HepG2 (cell line): ENCODE data around the gene ODAD4. TPM values are rescaled to one million over a fixed set of nuclear protein-coding genes. Genes with fewer than 3 reads are reported as not detected.

ENCODE experiments used
- ATAC-seq: fragments of 200-7000 bp; cut with Tn5 transposase; 3 replicates; pipeline ENCODE4 v1.9.1; 2020; ENCODE audit warnings: mild to moderate bottlenecking, moderate library complexity
- BruUV-seq: library from RNA; stranded (reverse); fragments of 400-500 nt; replicated peaks from 2 replicates; lab custom pipeline; 2021; lab: Mats Ljungman, UMichigan
- CTCF ChIA-PET: fragments of 300-600 bp; formaldehyde crosslinking; extraction: SDS; loops from one replicate; lab custom pipeline; 2021; ENCODE audit warnings: low total read pairs, inconsistent platforms, low intra/inter-chr PET ratio; lab: Yijun Ruan, JAX
- POLR2A ChIA-PET: fragments of 350-600 bp; sonication (Branson Sonifier 250); formaldehyde crosslinking; loops from one replicate; lab custom pipeline; 2020; ENCODE audit warnings: antibody characterized with exemption, inconsistent platforms; lab: Yijun Ruan, JAX
- DNase-seq: peaks from one replicate; pipeline ENCODE4 v3.0.0-alpha.2; 2015; ENCODE audit warnings: low spot score
- FAIRE-seq: peaks from 3 replicates; lab custom pipeline; 2011; peaks lifted over from hg19 to GRCh38; lab: Jason Lieb, UNC
- H2AFZ ChIP-seq: one replicate; pipeline ENCODE4 v1.6.1; 2011; ENCODE audit warnings: low read length, inconsistent platforms
- H3K27ac ChIP-seq: fragments of 300-600 bp; 3 replicates; pipeline ENCODE4 v1.8.0; 2011; ENCODE audit warnings: mixed run types, mild to moderate bottlenecking, mixed read lengths, low read length, inconsistent platforms; ENCODE audit not compliant: insufficient read depth; ENCODE audit errors: extremely low read length
- H3K27me3 ChIP-seq, 2 experiments: fragments of 200-600 bp in 1 of 2; 2 replicates in 1 of 2; 3 replicates in 1 of 2; pipeline versions ENCODE4 v1.6.0 to v1.8.0; 2011; ENCODE audit warnings: low read length in 2 of 2, mild to moderate bottlenecking in 2 of 2, moderate library complexity in 2 of 2, inconsistent platforms in 1 of 2; ENCODE audit not compliant: insufficient read depth in 2 of 2, control insufficient read depth in 1 of 2
- H3K36me3 ChIP-seq, 2 experiments: fragments of 200-600 bp in 1 of 2; replicated peaks in 1 of 2; 2 replicates in 1 of 2; 3 replicates in 1 of 2; pipeline versions ENCODE4 v1.5.1 to v1.8.0; 2011; ENCODE audit warnings: low read length in 2 of 2, inconsistent platforms in 1 of 2; ENCODE audit not compliant: insufficient read depth in 2 of 2, control insufficient read depth in 1 of 2
- H3K4me1 ChIP-seq: 2 replicates; pipeline ENCODE4 v1.5.1; 2012; ENCODE audit warnings: low read length, inconsistent platforms; ENCODE audit not compliant: insufficient read depth
- H3K4me2 ChIP-seq: 2 replicates; pipeline ENCODE4 v1.6.0; 2011; ENCODE audit warnings: low read depth, low read length, inconsistent platforms
- H3K4me3 ChIP-seq, 3 experiments: fragments of 200-600 bp in 1 of 3; sonication (generic), shearing (Covaris generic) in 1 of 3; replicated peaks in 1 of 3; 2 replicates each; pipeline ENCODE4 v1.5.1; 2011 to 2016; ENCODE audit warnings: low read length in 3 of 3, inconsistent platforms in 2 of 3, low read depth in 2 of 3, mild to moderate bottlenecking in 2 of 3, control low read depth in 1 of 3, mixed read lengths in 1 of 3; ENCODE audit not compliant: insufficient read depth in 1 of 3
- H3K79me2 ChIP-seq: one replicate; pipeline ENCODE4 v1.6.1; 2011; ENCODE audit warnings: low read length, inconsistent platforms; ENCODE audit not compliant: insufficient read depth
- H3K9ac ChIP-seq: 2 replicates; pipeline ENCODE4 v1.6.0; 2011; ENCODE audit warnings: mild to moderate bottlenecking, low read depth, low read length, inconsistent platforms; ENCODE audit not compliant: insufficient read depth
- H3K9me3 ChIP-seq: 2 replicates; pipeline ENCODE4 v1.5.1; 2012; ENCODE audit warnings: mild to moderate bottlenecking, low read length
- H4K20me1 ChIP-seq: 2 replicates; pipeline ENCODE4 v1.6.0; 2011; ENCODE audit warnings: inconsistent platforms, mild to moderate bottlenecking, low read length, moderate library complexity; ENCODE audit not compliant: insufficient read depth
- ARNT2 ChIP-seq: sonication (generic); formaldehyde crosslinking; IDR thresholded peaks from 2 replicates; pipeline ENCODE4 v1.8.0; 2022; ENCODE audit warnings: mild to moderate bottlenecking, low read depth, missing genetic modification reagents, moderate library complexity
- CHD4 ChIP-seq: fragments of 200-600 bp; sonication (generic); IDR thresholded peaks from 2 replicates; pipeline ENCODE4 v1.7.0; 2017; ENCODE audit warnings: mild to moderate bottlenecking, low read length, borderline replicate concordance
- LBX2 ChIP-seq: sonication (generic); formaldehyde crosslinking; IDR thresholded peaks from 2 replicates; pipeline ENCODE4 v1.5.0; 2020; ENCODE audit warnings: missing genetic modification reagents, mild to moderate bottlenecking, borderline replicate concordance
- PHF21A ChIP-seq: sonication (generic); formaldehyde crosslinking; IDR thresholded peaks from 2 replicates; pipeline ENCODE4 v1.5.0; 2020; ENCODE audit warnings: mild to moderate bottlenecking, missing genetic modification reagents
- PITX1 ChIP-seq: sonication (generic); formaldehyde crosslinking; IDR thresholded peaks from 2 replicates; pipeline ENCODE4 v1.5.1; 2020; ENCODE audit warnings: mild to moderate bottlenecking, missing genetic modification reagents
- PRDM10 ChIP-seq: sonication (generic); formaldehyde crosslinking; IDR thresholded peaks from 2 replicates; pipeline ENCODE4 v1.4.0; 2020; ENCODE audit warnings: low read depth, missing genetic modification reagents
- THAP11 ChIP-seq: IDR thresholded peaks from 2 replicates; pipeline ENCODE4 v1.6.1; 2016; ENCODE audit warnings: missing biosample characterization, missing genetic modification reagents
- ZNF792 ChIP-seq: IDR thresholded peaks from 2 replicates; pipeline ENCODE4 v1.6.1; 2016
- WGBS: methylation state at CpG from one replicate; pipeline ENCODE4 v1.1.6; 2017; ENCODE audit warnings: low lambda C conversion rate; 5-methylcytosine and 5-hydroxymethylcytosine counted together
- in situ Hi-C: cut with HindIII; loops from 2 replicates; pipeline ENCODE4 v1.10.0; 2017; ENCODE audit warnings: low pct_unique_long_range_greater_than_20kb; ENCODE audit not compliant: extremely low pct_ligation_motif_present
- intact Hi-C: fragments of 100-400 bp; cut with micrococcal nuclease; formaldehyde crosslinking; loops from one replicate; pipeline ENCODE4 v1.10.0; 2022; ENCODE audit not compliant: unreplicated experiment
- polyA plus RNA-seq, 8 experiments: library from polyadenylated mRNA; depleted of rRNA in 3 of 8; stranded (reverse) in 7 of 8; unstranded in 1 of 8; fragments of >200 nt; fragmentation: Illumina TruSeq in 4 of 8; extraction: Trizol in 4 of 8; gene quantifications; 2 replicates each; pipeline versions ENCODE4 v1.2.1 to v1.2.3, GENCODE V29; 2011 to 2016; ENCODE audit warnings: low read depth in 4 of 8, missing spikeins in 1 of 8, mixed read lengths in 1 of 8; ENCODE audit not compliant: insufficient read depth in 1 of 8
- total RNA-seq, 5 experiments: library from RNA; depleted of rRNA; stranded (reverse); fragments of >200 nt; fragmentation: Illumina TruSeq; extraction: Trizol; gene quantifications; 2 replicates each; pipeline ENCODE4 v1.2.3, GENCODE V29; 2016; ENCODE audit warnings: low read depth in 1 of 5
- TF ChIP-seq, protein P1 (sequence below): sonication (generic); formaldehyde crosslinking; IDR thresholded peaks from 2 replicates; pipeline ENCODE4 v1.4.0; 2020; ENCODE audit warnings: missing genetic modification reagents

The ODAD4 gene
- total and polyA plus RNA-seq, 2 of the 13 experiments (the other 11 are each of a cell fraction or from before 2014, with no cell fraction given) = 0.48 to 0.53 TPM

DNA sequence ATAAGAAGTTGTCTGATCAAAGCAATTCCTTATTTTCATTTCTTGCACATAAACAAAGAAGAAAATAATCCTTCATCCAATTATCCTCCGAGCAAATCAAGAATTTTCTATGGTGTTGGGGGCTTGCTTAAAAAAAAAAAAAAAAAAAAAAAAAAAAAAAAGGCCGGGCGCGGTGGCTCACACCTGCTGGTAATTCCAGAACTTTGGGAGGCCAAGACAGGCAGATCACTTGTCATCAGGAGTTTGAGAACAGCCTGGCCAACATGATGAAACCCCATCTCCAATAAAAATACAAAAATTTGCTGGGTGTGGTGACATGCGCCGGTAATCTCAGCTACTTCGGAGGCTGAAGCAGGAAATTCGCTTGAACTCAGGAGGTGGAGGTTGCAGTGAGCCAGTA, 55.5 kb downstream of the ODAD4 start (continued):
- TF ChIP-seq PRDM10 (CRISPR knock-in tag) = no peak
- TF ChIP-seq THAP11 (CRISPR knock-in tag) = no peak
- TF ChIP-seq LBX2 (CRISPR knock-in tag) = no peak

DNA sequence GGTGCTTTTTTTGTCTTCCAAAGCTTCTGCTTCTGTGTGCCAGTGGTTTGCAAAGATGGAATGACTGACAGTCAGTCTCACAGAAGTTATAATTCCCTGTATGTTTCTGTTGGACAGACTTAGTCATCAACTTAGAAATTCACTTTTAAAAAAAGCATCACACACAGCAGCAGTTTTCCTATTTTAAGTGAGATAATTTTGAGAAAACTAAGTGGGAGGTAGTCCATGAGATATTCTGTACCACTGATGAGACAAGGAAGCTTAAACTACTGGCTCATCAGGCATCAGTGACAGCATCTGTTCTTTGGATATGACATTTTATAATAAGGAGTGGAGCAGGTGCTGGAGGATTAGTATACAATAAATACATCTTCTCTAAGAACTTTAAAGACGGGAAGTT, 56.2 kb downstream of the ODAD4 start:
- WGBS = 98% methylated on average over 1 of the region's 1 CpG
- Histone ChIP-seq H3K9ac (no peak overlapping the region), H3K9me3 (no peaks in the 10 kb centered on the region), H3K36me3 (peaks cover 52 to 87% of the 10 kb centered on the region in 2 experiments), H3K4me1 (peaks cover 34% of the 10 kb centered on the region), H3K79me2 (no peaks in the 10 kb centered on the region), H2AFZ (no peak overlapping the region), H4K20me1 (no peaks in the 10 kb centered on the region; the same call in 1 of the 2 replicates), H3K27me3 (no peaks in the 10 kb centered on the region)
- no TSS peak for BruUV-seq
- POLR2A ChIA-PET = no interaction called here
- in situ Hi-C loops = no loop called here
- DNase-seq (no peak), FAIRE-seq (no peak)
- no peak for TF ChIP-seq ZNF792 (CRISPR knock-in tag)
- TF ChIP-seq CHD4 = no peak
- no peak for TF ChIP-seq PITX1 (CRISPR knock-in tag)
- TF ChIP-seq, protein P1, sequence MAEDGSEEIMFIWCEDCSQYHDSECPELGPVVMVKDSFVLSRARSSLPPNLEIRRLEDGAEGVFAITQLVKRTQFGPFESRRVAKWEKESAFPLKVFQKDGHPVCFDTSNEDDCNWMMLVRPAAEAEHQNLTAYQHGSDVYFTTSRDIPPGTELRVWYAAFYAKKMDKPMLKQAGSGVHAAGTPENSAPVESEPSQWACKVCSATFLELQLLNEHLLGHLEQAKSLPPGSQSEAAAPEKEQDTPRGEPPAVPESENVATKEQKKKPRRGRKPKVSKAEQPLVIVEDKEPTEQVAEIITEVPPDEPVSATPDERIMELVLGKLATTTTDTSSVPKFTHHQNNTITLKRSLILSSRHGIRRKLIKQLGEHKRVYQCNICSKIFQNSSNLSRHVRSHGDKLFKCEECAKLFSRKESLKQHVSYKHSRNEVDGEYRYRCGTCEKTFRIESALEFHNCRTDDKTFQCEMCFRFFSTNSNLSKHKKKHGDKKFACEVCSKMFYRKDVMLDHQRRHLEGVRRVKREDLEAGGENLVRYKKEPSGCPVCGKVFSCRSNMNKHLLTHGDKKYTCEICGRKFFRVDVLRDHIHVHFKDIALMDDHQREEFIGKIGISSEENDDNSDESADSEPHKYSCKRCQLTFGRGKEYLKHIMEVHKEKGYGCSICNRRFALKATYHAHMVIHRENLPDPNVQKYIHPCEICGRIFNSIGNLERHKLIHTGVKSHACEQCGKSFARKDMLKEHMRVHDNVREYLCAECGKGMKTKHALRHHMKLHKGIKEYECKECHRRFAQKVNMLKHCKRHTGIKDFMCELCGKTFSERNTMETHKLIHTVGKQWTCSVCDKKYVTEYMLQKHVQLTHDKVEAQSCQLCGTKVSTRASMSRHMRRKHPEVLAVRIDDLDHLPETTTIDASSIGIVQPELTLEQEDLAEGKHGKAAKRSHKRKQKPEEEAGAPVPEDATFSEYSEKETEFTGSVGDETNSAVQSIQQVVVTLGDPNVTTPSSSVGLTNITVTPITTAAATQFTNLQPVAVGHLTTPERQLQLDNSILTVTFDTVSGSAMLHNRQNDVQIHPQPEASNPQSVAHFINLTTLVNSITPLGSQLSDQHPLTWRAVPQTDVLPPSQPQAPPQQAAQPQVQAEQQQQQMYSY (CRISPR knock-in tag) = no peak
- no peak for TF ChIP-seq PHF21A (CRISPR knock-in tag)
- TF ChIP-seq ARNT2 (CRISPR knock-in tag) = no peak
- TF ChIP-seq, all 625 proteins: peak for 0
- Histone ChIP-seq H3K4me2 (no peak overlapping the region), H3K4me3 (no peak overlapping the region), H3K27ac (no peak overlapping the region)
- ATAC-seq = no peak
- CTCF ChIA-PET = no interaction called here
- intact Hi-C loops = no loop called here
